MCF 10A (cell line): Measurements from ENCODE around the gene PRF1. TPM values are rescaled to one million over a fixed set of nuclear protein-coding genes. Genes with fewer than 3 reads are reported as not detected.

Experiments used
- BruUV-seq: library from RNA; stranded (reverse); fragments of 400-500 nt; replicated peaks from 2 replicates; lab custom pipeline; 2021; lab: Mats Ljungman, UMichigan
- CTCF ChIA-PET: fragments of 300-600 bp; sonication (Branson Sonifier 250); formaldehyde crosslinking; extraction: SDS; loops from one replicate; lab custom pipeline; 2021; ENCODE audit warnings: antibody characterized with exemption, inconsistent platforms; lab: Yijun Ruan, JAX
- POLR2A ChIA-PET: fragments of 300-600, 350-650 bp; sonication (Branson Sonifier 250); formaldehyde crosslinking; extraction: SDS; loops from one replicate; lab custom pipeline; 2020; ENCODE audit warnings: antibody characterized with exemption, inconsistent platforms; lab: Yijun Ruan, JAX
- DNase-seq: peaks from one replicate; pipeline ENCODE4 v3.0.0-alpha.2; 2018; ENCODE audit not compliant: unreplicated experiment
- H3K27ac Mint-ChIP-seq: one replicate; pipeline ENCODE4 v1.8.0; 2022; ENCODE audit warnings: mild to moderate bottlenecking, low read depth, mixed read lengths; ENCODE audit not compliant: unreplicated experiment
- H3K27me3 Mint-ChIP-seq: one replicate; pipeline ENCODE4 v1.8.0; 2022; ENCODE audit warnings: mixed read lengths; ENCODE audit not compliant: insufficient read depth, unreplicated experiment
- H3K36me3 Mint-ChIP-seq: one replicate; pipeline ENCODE4 v1.8.0; 2022; ENCODE audit warnings: mild to moderate bottlenecking, moderate library complexity, mixed read lengths; ENCODE audit not compliant: insufficient read depth, unreplicated experiment
- H3K4me1 Mint-ChIP-seq: one replicate; pipeline ENCODE4 v1.8.0; 2022; ENCODE audit warnings: mixed read lengths; ENCODE audit not compliant: insufficient read depth, unreplicated experiment
- H3K4me3 Mint-ChIP-seq: one replicate; pipeline ENCODE4 v1.8.0; 2022; ENCODE audit warnings: mild to moderate bottlenecking, moderate library complexity, mixed read lengths; ENCODE audit not compliant: unreplicated experiment
- H3K9me3 Mint-ChIP-seq: one replicate; pipeline ENCODE4 v1.8.0; 2022; ENCODE audit warnings: mixed read lengths; ENCODE audit not compliant: unreplicated experiment
- intact Hi-C: fragments of 100-400 bp; cut with micrococcal nuclease; formaldehyde crosslinking; loops from 2 replicates; pipeline ENCODE4 v1.14.1; 2022
- total RNA-seq: library from RNA; stranded (reverse); gene quantifications from 2 replicates; pipeline ENCODE4 v1.2.3, GENCODE V29; 2022
- TF ChIP-seq, protein P1 (sequence below): fragments of 200-600 bp; IDR thresholded peaks from one replicate; pipeline ENCODE4 v1.8.0; 2022; ENCODE audit warnings: antibody characterized with exemption, mild to moderate bottlenecking; ENCODE audit not compliant: unreplicated experiment

The PRF1 gene
- total RNA-seq, 1 experiment from 2014 or later, result not detected

DNA sequence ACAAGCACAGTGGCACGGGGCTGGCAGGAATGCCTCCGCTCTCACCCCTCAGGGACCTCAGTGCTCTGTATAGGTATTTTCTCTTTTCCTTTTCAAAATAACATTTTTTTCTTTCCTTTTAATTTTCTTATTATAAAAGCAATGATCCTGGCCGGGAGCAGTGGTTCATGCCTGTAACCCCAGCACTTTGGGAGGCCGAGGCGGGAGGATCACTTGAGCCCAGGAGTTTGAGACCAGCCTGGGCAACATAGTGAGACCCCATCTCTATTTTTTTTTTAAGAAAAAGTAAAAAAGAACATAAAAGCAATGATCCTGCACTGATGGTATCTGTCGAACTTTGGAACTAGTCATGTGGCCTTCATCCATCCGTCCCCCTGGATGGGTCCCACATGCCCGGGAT is 3.2 kb downstream of the PRF1 start:
- no peak overlapping the region for H3K4me3 Mint-ChIP-seq
- no peaks in the 10 kb centered on the region for H3K9me3 Mint-ChIP-seq
- TF ChIP-seq, protein P1, sequence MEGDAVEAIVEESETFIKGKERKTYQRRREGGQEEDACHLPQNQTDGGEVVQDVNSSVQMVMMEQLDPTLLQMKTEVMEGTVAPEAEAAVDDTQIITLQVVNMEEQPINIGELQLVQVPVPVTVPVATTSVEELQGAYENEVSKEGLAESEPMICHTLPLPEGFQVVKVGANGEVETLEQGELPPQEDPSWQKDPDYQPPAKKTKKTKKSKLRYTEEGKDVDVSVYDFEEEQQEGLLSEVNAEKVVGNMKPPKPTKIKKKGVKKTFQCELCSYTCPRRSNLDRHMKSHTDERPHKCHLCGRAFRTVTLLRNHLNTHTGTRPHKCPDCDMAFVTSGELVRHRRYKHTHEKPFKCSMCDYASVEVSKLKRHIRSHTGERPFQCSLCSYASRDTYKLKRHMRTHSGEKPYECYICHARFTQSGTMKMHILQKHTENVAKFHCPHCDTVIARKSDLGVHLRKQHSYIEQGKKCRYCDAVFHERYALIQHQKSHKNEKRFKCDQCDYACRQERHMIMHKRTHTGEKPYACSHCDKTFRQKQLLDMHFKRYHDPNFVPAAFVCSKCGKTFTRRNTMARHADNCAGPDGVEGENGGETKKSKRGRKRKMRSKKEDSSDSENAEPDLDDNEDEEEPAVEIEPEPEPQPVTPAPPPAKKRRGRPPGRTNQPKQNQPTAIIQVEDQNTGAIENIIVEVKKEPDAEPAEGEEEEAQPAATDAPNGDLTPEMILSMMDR, result no peak
- no peak for DNase-seq
- no TSS peak for BruUV-seq
- ChIA-PET CTCF (no interaction called here), POLR2A (no interaction called here)
- no peaks in the 10 kb centered on the region for H3K27me3 Mint-ChIP-seq
- H3K36me3 Mint-ChIP-seq, result no peaks in the 10 kb centered on the region
- H3K4me1 Mint-ChIP-seq, result no peaks in the 10 kb centered on the region
- no peak overlapping the region for H3K27ac Mint-ChIP-seq
- intact Hi-C loops, result no loop called here

DNA sequence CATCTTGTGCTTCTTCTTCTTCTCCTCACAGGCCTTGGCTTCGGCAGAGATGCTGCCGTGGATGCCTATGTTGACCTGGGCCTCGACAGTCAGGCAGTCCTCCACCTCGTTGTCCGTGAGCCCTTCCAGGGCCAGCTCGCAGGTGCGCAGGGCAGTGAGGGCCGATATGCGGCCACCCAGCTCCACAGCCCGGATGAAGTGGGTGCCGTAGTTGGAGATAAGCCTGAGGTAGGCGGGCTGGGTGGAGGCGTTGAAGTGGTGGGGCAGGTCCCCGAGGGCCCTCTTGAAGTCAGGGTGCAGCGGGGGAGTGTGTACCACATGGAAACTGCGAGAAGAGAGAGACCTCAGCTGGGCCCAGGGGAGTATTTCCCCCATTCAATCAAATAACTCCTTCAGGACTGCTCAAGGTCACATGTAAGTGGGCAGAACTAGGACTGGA is 3.7 kb downstream of the PRF1 start:
- intact Hi-C loops, result no loop called here
- H3K4me3 Mint-ChIP-seq, result no peak overlapping the region
- H3K36me3 Mint-ChIP-seq, result no peaks in the 10 kb centered on the region
- TF ChIP-seq, protein P1, result no peak
- no peaks in the 10 kb centered on the region for H3K4me1 Mint-ChIP-seq
- H3K9me3 Mint-ChIP-seq, result no peaks in the 10 kb centered on the region
- ChIA-PET POLR2A (no interaction called here), CTCF (no interaction called here)
- BruUV-seq, result no TSS peak
- DNase-seq, result no peak
- H3K27me3 Mint-ChIP-seq, result no peaks in the 10 kb centered on the region
- no peak overlapping the region for H3K27ac Mint-ChIP-seq

DNA sequence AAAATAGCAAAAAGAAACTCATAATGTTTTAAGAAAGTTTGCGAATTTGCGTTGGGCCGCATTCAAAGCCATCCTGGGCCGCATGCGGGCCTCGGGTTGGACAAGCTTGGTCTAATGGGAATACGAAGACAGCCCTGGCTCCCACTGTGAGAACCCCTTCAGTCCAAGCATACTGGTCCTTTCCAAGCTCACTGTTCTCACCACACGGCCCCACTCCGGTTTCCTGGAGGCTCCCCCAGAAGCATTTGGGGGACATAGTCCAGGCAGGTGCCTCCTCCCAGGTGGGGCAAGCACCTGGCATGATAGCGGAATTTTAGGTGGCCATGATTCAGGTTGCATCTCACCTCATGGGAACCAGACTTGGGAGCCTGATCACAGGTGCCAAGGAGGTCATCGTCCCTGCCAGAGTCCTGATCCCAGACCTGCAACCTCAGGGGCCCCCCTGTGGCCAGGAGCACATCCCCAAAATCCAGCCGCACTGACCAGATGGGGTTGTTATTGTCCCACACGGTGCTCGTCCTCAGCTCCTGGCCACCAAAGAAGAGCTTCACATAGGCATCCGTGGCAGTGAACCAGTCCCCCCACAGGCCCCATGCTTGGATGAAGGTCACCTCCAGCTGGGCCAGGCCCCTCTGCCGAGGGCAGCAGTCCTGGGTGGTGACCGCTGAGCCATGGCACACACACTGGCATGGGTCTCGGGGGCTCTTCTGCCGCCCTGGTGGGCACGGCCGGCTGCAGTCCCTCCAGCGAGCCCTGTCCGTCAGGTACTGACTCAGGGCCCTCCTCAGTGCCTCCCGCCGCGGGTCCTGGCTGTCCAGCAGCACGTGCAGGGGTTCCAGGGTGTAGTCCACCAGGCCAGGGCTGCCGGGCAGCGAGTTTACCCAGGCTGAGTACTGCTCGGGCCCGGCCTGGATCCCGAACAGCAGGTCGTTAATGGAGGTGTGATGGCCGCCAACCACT is 4.4 kb downstream of the PRF1 start:
- TF ChIP-seq, protein P1, result no peak
- H3K4me1 Mint-ChIP-seq, result no peaks in the 10 kb centered on the region
- intact Hi-C loops, result no loop called here
- ChIA-PET POLR2A (no interaction called here), CTCF (interaction anchor here (0.6 kb wide), 3 partner anchors 12 to 782 kb away, joined by 3 to 8 read pairs (median 3); no protein-coding TSS in a partner anchor)
- no peaks in the 10 kb centered on the region for H3K9me3 Mint-ChIP-seq
- H3K36me3 Mint-ChIP-seq, result no peaks in the 10 kb centered on the region
- H3K27ac Mint-ChIP-seq, result no peak overlapping the region
- no peak for DNase-seq
- H3K4me3 Mint-ChIP-seq, result no peak overlapping the region
- no peaks in the 10 kb centered on the region for H3K27me3 Mint-ChIP-seq
- no TSS peak for BruUV-seq
